GM19324 (cell line): Measurements from ENCODE around the gene CRAMP1.
"Not testable (repeated sequence)": the region's sequence is repeated elsewhere in the genome, so short reads cannot be mapped to it uniquely, and the experiment has no call there.

Source experiments
- ATAC-seq: cut with Tn5 transposase; IDR thresholded peaks from one replicate; pipeline ENCODE4 v1.9.1; 2021; ENCODE audit warnings: mild to moderate bottlenecking, moderate library complexity; ENCODE audit not compliant: unreplicated experiment, low FRiP score

CRAMP1 gene

DNA sequence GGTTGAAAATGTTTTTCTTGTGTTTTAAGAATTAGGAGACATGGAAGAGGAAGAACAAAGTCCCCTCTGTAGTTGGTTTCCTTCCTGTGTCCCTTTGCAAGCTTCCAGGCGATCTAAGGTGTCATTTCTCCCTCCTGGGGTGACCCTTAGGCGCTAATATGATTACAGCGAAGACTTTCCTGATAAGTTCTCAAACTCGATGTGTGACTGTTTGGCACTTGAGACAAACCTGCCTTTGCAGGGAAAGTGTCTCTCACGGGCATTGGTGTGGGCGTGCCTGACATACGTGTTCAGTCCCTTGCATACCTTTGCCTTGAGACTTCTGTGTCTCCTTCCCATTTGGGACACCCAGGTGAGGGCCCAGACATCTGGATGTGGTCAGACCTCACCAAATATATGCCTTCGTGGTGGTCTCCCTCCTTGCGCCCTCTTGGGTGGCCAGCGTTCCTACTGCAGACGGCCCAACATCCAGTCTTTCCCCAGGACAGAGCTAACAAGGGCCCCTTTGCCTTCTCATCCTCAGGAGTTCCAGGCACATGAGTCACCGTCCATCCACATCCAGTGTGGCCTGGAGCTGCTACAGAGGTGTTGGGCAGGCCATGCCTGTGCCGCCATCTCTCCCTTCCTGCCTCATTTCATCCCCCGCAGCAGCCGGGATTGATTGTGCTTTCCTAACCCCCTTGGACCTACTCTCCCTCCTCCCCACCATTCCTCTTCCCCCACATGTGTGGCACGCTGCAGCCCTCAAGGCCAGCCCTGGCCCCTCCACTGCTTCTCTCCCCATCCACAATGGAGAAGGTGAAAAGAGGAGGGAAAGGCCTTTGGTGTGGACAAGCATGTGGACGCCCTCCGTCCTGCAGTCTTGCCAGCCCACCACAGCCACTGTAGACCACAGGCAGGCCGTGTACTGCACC, 62.8 kb downstream of the CRAMP1 start:
- ATAC-seq = no peak

DNA sequence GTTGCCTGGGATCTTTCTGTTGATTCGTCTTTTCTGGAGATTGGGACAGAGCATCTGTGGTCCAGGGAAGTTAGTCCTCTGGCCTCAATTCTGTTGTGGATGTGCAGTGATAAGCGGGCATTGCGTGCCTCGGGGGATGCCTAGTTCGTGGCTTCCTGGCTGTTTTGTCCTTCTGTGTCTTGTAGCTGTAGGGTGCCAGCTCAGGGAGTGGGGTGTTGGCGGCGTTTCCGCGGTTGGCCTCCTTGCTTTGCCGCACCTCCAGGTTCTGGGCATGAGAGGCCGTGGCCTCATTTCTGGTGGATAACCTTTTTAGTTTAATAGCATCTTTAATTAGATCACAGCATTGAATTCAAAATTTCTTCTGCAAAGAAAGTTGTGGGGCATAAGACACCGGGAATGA, 64.5 kb downstream of the CRAMP1 start:
- ATAC-seq = no peak

DNA sequence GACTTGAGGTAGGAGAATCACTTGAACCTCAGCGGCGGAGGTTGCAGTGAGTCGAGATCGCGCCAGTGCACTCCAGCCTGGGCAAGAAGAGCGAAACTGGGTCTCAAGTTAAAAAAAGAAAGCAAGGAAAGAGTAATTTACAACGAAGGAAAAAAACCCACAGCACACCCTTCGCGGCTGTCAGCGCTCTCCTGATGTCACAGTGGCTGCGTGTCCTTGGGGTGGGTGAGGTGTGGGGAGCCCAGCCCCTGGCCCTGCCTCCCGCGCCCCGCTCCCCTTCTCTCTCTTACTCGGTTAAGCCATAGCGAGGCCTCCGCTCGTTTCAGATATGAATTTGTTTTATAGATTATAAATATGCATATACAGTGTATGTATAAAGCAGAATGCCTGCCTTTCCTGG, 65.2 kb downstream of the CRAMP1 start:
- no peak for ATAC-seq

DNA sequence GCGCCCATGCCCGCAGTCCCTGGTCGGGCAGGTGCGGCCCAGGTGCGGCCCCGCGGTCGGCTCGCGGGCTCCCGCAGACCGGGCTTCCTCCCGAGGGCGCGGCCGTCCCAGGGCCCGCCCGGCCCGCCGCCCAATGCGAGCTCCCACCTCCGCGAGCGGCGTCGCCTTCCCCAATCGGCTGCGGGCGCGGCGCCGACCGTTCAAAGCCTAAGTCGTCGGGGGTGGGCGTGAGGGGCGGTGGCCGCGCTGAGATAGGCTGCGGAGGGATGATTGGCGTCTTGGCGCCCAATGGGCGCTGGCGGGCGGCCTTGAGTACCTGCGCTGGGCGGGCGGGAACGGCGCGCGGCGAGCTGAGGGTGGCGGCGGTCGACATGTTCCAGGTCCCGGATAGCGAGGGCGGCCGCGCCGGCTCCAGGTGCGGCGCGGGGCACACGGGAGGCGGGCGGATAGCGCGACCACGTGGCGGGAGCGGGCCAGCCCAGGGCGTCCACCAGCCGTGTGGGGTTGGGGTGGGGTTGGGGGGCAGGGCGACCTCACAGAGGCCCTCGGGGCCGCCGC, 65.9 kb downstream of the CRAMP1 start, which contains the start of gene JPT2:
Gene JPT2 (plus strand): TSS at position 338 of the 558 bp plus-strand sequence. CDS start 34 bp downstream, at position 372.
- peak; percentile 96 for ATAC-seq

DNA sequence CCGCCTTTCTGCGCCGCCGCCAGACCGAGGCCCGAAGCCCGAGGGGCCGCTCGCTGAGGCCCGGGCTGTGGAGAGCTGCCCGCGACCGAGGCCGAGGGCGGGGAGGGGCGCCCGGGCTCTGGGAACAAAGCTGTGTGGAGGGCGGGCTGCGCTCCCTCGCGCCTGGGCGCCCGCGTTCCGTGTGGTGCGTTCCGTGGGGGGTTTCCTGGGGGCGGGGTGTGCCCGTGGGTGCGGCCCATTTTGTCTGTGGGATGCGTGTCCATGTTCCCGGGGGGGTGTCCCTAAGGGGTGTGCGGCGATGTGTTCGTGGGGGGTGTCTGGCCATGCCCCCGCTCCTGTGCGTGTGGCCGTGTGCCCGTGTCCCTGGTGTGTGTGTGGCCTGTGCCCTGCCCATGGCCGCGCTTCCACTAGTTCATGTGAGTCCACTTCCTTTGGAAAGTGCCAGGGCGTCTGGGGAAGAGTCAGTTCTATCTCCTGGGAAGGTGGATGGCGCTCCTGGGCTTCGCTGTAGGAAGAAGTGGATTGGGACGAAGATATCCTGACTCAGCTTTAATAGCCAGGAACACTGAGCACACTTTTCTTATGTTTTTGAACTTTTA, 66.4 kb downstream of the CRAMP1 start:
- no peak for ATAC-seq

DNA sequence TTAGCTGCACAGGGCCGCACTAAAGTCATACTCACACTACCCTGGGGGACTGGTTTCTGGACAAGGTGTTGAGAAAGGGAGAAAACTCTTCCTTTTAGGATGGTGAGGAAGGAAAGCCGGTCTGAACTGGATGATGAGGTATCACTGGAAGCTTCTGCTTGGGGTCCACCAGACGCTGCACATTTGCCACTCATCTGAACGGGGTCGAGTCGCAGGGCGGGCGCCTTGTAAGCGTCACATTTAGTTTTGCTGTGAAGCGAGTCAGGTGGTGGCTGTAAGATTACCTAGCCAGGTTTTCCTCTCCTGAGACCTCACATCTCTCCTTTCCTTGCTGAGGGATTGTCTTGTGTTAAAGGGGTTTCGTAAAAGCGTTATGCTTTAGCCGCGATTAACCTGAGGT, 68.2 kb downstream of the CRAMP1 start:
- no peak for ATAC-seq

DNA sequence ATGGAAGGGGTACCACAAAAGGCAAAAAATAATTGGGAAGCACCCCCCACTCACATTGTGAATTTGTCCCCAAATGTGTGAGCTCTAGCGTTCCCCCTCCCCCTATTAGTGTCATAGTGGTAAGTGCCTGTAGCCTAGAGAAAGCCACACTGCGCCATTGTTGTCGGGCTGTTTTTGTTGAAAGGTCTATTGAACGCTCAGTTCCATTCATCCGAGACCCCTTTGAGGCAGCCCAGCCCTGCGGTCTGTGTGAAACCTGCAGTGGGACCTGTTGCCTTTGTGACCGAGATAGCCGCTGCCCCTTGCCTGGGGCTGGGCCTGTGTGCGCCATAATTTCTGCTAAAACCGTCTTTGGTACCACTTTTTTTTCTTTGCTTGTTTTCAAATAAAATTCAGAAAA, 68.9 kb downstream of the CRAMP1 start:
- no peak for ATAC-seq

DNA sequence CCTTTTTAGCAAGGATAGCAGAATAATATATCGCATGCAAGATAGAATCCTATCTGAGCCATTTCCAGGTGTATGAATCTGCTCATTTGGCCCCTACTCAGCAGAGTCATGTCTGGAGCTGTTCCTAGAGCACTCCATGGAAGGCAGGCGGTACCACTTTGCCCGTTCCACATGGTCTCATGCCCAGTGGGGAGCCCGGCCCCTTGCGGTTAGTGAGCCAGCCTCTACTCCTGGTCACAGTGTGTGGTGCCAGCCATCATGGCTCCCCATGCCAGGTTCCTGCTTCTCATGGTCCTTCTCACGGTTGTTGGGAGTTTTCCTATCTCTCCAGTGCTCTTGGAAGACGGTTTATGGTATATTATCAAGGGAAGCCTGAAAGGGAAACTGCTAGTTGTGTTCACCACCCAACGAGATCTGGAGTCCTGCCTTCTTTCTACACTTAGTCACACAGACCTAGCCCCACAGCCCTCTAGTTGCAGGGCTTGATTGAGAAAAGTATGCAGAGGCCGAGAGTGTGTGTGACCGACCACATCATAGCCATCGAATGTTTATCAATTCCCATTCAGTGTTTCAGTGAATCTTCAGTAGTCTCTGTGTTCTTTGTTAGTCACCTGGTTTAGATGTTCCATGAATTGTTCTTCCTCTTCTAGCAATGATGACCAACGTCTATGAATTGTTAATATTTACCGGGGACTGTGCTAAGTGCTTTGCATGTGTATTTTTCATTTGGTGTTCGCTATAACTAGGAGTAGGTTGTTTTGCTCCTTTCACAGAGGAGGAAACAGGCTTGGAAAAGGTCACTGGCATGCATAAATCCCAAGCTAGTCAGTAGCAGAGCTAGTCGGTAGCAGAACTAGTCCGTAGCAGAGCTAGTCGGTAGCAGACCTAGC, 75.5 kb downstream of the CRAMP1 start:
- ATAC-seq = no peak

DNA sequence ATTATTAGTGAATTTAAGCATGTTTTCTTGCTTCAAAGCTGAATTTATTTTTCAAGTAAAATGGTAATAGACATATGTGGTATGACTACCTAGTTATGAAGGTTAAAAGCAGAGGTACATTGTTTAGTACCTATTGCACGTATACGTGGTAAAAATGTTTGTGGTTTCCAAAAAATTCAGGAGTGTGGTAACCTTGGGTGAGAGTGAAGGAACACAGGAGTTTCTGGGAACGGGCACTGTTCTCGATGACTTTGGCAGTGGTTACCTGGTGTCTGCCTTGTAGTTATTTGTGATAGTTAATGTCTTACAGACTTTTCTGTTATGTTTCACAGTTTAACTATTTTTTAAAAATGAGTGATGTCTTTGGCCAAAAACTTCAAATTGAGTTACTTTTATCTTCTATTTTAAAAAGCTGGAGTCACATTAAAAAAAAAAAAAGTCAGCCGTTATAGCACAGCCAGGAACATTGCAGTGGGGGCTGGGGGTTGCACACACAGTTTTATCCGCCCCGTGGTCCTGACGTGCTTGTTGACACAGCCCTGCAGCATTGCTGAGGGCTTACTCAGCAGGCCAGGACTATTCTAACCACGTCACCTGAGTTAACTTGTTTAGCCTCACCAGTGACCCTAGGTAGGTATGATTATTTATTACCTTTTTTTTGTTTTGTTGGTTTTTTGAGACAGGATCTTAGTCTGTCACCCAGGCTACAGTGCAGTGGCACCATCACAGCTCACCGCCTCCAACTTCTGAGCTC, 76.8 kb downstream of the CRAMP1 start:
- ATAC-seq = no peak

DNA sequence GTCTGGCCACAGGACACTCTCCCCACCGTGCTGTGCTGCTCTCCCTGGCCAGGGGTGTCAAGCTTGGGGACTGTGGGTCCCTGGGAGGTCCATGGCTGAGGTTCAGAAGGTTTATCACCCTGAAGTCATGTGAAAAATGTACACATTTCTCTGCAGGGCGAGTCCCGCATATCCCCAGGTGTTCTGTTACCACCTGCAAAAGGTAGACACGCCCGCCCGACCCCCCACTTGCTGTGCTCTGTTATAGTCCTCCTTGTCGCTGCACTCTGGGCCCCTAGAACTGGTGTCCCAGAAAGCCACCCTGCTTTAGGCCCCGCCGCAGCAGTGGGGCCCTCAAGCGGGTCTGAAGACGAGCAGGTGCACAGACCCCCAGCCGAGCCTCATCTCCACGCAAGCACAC, 77.7 kb downstream of the CRAMP1 start:
- no peak for ATAC-seq

DNA sequence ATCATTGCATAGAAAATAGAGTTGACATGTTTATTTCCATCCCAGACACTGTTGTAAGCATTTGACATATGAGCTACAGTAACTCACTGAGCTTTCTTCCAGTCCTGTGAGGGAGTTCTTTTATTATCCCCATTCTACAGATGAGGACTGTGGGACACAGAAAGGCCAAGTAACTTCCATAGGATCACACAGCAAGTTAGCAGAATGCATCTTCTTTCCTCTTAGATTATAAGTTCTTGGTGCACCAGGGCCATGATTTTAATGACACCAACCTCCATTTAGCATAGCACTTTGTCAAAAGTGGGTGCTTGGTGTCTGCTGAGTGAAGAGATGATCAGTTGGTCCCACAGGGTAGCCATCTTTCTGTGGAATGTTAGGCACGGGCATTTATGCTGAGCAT, 78.7 kb downstream of the CRAMP1 start:
- ATAC-seq = no peak

DNA sequence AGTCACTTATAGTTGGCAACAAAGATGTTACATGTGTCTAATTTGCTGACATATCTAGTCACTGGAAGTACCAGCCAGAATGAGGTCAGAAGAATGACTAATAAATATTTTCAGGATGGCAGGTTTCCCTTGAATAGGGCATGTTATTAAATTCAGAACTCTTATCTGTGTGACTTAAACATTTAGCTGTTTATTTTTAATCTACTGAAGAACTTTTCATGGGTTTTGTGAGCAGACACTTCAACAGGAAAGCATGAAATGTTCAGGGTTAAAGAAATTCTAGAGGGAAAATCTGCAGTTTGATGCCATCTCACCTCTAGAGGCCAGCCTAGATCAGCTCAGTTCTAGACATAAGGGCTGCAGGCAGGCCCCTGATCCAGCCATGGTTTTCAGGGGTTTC, 79.1 kb downstream of the CRAMP1 start:
- no peak for ATAC-seq

DNA sequence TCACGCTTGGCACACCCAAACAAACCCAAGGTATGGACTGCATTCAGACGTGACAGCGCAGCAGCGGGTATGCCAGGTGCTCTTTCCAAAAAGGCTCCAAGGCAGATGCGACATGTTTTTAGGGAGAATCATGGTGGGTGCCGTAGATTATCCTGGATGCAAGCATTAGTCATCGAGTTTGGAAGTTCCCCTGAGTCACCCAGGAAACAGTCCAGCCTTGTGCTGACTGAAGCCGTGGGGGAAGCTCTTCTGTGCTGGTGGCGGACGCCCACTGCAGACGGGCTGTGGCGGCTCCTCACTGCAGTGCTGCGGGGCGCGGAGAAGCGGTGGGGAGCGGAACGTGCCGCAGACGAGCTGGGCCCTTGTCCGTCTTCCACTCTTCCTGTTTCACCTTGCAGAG, 79.8 kb downstream of the CRAMP1 start:
- ATAC-seq = no peak

DNA sequence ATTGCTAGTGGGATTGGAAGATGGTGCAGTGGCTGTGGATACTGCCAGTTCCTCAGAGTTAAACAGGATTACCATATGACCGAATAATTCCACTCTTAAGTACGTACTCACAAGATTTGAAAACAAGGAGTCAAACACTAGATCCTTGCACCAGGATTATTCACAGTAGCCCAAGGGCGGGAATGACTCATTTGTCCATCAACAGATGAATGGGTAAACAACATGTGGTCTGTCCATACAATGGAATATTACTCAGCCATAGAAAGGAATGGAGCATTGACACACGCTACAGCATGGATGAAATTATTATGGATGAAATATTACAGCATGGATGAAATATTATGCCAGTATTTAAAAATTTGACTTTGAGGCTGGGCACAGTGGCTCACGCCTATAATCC, 84.7 kb downstream of the CRAMP1 start:
- no peak for ATAC-seq

DNA sequence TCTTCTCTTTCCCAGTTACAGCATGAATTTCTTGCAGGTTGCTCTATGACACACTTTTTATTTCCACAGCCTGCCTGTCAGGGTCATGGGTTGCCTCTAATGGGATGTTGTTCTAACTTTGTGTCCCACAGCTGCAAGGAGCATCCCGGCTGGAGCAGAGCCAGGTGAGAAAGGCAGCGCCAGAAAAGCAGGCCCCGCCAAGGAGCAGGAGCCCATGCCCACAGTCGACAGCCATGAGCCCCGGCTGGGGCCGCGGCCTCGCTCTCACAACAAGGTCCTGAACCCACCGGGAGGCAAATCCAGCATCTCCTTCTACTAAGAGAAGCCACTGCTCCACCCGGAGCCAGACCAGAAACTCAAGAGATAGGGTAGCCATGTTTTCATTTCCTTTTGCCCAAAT, 86.5 kb downstream of the CRAMP1 start:
- no peak for ATAC-seq

DNA sequence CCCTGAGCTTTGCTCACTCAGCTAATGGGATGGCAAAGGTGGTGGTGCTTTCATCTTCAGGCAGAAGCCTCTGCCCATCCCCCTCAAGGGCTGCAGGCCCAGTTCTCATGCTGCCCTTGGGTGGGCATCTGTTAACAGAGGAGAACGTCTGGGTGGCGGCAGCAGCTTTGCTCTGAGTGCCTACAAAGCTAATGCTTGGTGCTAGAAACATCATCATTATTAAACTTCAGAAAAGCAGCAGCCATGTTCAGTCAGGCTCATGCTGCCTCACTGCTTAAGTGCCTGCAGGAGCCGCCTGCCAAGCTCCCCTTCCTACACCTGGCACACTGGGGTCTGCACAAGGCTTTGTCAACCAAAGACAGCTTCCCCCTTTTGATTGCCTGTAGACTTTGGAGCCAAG, 88.1 kb downstream of the CRAMP1 start:
- no peak for ATAC-seq

DNA sequence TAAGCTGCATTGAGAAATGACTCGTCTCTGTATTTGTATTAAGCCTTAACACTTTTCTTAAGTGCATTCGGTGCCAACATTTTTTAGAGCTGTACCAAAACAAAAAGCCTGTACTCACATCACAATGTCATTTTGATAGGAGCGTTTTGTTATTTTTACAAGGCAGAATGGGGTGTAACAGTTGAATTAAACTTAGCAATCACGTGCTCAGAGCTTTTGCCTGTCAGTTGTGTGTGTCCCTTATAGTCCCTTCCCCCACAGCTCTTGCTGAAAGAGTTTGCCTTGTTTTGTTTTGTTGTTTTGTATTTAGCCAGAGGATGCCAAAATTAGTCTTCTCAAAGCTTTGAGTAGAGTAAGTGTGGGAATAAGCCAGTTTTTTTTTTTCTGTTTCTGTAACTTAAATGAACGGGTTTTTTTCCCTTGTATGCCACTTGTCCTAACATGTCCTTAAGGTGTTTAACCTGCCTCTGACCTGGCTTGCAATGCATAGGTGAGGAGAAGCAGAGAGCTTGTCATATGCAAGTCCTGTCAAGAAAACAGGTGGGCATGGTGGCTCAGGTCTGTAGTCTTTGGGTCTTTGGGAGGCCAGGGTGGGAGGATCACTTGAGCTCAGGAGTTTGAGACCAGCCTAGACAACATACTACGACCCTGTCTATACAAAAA, 89.2 kb downstream of the CRAMP1 start:
- no peak for ATAC-seq

DNA sequence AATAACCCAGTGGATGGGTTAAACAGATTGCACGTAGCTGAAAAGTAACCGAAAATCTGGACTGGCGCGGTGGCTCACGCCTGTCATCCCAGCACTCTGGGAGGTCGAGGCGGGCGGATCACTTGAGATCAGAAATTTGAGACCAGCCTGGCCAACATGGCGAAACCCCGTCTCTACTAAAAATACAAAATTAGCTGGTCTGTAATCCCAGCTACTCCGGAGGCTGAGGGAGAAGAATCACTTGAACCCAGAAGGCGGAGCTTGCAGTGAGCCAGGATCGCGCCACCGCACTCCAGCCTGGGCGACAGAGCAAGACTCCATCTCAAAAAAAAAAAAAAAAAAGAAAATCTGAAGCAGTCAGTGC, 93.1 kb downstream of the CRAMP1 start:
- not testable (repeated sequence) for ATAC-seq

DNA sequence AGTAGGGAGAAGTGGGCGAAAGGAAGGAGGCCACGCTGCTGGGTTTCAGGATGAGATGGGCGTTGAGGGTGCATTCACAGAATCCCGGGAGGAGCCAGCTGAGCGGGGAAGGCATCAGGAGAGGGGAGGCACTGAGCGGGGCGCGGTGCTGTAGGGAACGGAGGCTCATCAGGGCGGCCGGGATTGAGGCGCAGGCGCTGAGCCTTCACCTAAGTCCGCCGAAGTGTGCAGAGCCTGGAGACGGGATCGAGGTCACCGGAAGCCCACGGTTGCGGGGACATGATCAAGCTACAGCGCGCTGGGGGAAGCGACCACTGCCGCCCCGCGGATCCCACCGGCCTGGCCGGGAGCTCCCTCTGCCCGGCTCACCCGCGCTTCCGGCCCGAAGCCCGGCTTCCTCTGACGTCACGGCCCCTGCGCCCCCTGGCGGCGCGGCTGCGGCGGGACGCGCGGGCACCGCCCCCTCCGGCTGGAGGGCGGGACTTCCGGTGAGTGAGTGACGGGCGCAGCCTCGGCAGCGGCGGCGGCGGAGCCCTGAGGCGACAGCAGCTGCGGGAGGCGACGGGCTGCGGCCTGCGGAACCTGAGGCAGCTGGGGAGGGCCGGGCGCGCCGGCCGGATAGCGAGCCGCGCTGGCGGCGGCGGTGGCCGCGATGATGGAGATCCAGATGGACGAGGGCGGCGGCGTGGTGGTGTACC, 93.7 kb downstream of the CRAMP1 start, which contains the start of gene MAPK8IP3:
Gene MAPK8IP3 (plus strand): TSS at position 508 of the 698 bp plus-strand sequence. CDS start 145 bp downstream, at position 653.
- ATAC-seq = peak; percentile 87
